Astrocyte (in vitro differentiated cells and primary cell): ENCODE data around the gene RPLP2.

Experiments
- EZH2 ChIP-seq: IDR thresholded peaks from 2 replicates; pipeline ENCODE4 v1.6.1; 2012; ENCODE audit warnings: mild to moderate bottlenecking, low read length, inconsistent platforms; ENCODE audit not compliant: insufficient read depth
- TF ChIP-seq, protein P1 (sequence below): IDR thresholded peaks from 2 replicates; pipeline ENCODE4 v1.5.1; 2011; ENCODE audit warnings: low read depth, mild to moderate bottlenecking, inconsistent platforms, low read length, moderate library complexity; ENCODE audit not compliant: insufficient read depth

DNA sequence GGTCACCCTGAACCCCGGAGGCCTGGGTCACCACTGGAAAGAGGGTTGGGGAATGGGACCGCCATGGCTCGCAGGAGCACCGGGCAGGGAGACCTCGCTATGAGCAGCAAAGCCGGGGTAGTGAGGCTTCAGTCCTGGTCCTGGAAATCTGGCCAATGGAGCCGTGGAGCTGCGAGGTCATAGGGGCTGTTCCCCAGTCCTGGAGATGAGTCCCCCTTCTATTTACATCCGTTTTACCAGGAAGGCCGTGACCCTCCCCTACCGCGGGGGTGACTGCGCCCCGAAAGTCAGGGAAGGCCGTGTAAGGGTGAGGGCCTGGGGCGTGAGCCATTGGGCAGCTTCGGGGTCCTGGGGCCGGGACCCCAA is 5.2 kb upstream of the RPLP2 start:
- no peak for TF ChIP-seq EZH2
- TF ChIP-seq, protein P1, sequence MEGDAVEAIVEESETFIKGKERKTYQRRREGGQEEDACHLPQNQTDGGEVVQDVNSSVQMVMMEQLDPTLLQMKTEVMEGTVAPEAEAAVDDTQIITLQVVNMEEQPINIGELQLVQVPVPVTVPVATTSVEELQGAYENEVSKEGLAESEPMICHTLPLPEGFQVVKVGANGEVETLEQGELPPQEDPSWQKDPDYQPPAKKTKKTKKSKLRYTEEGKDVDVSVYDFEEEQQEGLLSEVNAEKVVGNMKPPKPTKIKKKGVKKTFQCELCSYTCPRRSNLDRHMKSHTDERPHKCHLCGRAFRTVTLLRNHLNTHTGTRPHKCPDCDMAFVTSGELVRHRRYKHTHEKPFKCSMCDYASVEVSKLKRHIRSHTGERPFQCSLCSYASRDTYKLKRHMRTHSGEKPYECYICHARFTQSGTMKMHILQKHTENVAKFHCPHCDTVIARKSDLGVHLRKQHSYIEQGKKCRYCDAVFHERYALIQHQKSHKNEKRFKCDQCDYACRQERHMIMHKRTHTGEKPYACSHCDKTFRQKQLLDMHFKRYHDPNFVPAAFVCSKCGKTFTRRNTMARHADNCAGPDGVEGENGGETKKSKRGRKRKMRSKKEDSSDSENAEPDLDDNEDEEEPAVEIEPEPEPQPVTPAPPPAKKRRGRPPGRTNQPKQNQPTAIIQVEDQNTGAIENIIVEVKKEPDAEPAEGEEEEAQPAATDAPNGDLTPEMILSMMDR, result no peak
